A549 (cell line): ENCODE results near the gene CTRL. TPM values are rescaled to one million over a fixed set of nuclear protein-coding genes. Genes with fewer than 3 reads are reported as not detected.
"Not testable (repeated sequence)": the region's sequence is repeated elsewhere in the genome, so short reads cannot be mapped to it uniquely, and the experiment has no call there.

Source experiments
- ATAC-seq, 2 experiments: fragments of 200-7000 bp in 1 of 2; fragments of >200 bp in 1 of 2; cut with Nextera tagmentation in 1 of 2; cut with Tn5 transposase in 1 of 2; 3 replicates each; pipeline versions ENCODE4 v1.8.0 to v1.9.1; 2018 to 2020; ENCODE audit warnings: mild to moderate bottlenecking in 1 of 2, moderate library complexity in 1 of 2
- CTCF ChIA-PET: fragments of 300-600 bp; sonication (Branson Sonifier 250); formaldehyde crosslinking; extraction: SDS; loops from one replicate; lab custom pipeline; 2021; ENCODE audit warnings: antibody characterized with exemption, inconsistent platforms; lab: Yijun Ruan, JAX
- POLR2A ChIA-PET: fragments of 350-600 bp; formaldehyde crosslinking; extraction: SDS; loops from one replicate; lab custom pipeline; 2021; ENCODE audit warnings: antibody characterized with exemption, inconsistent platforms; lab: Yijun Ruan, JAX
- DNase-seq, 2 experiments: peaks; one replicate each; pipeline versions ENCODE4 v3.0.0 to v3.0.0-alpha.2; 2011 to 2016; ENCODE audit warnings: low read depth in 1 of 2, low spot score in 1 of 2
- FAIRE-seq: peaks from 2 replicates; lab custom pipeline; 2011; peaks lifted over from hg19 to GRCh38; lab: Jason Lieb, UNC
- H3K27ac ChIP-seq, 2 experiments: fragments of >200 bp; sonication (Bioruptor Twin); formaldehyde crosslinking; 3 replicates each; pipeline ENCODE4 v1.5.1; 2016 to 2017
- H3K4me1 ChIP-seq: fragments of >200 bp; sonication (Bioruptor Twin); formaldehyde crosslinking; 3 replicates; pipeline ENCODE4 v1.6.1; 2016
- H3K4me2 ChIP-seq: fragments of >200 bp; sonication (Bioruptor Twin); formaldehyde crosslinking; 3 replicates; pipeline ENCODE4 v1.6.1; 2016
- H3K4me3 ChIP-seq: fragments of >200 bp; sonication (Bioruptor Twin); formaldehyde crosslinking; 3 replicates; pipeline ENCODE4 v1.5.1; 2016
- H3K9me3 ChIP-seq: fragments of >200 bp; sonication (Bioruptor Twin); formaldehyde crosslinking; 3 replicates; pipeline ENCODE4 v1.6.1; 2016
- CHD2 ChIP-seq: fragments of 150-350 bp; IDR thresholded peaks from 2 replicates; pipeline ENCODE4 v1.6.1; 2014; ENCODE audit warnings: low read length; ENCODE audit not compliant: partially characterized antibody
- EHF ChIP-seq: fragments of 250-450 bp; sonication (Bioruptor Pico); IDR thresholded peaks from 2 replicates; pipeline ENCODE4 v1.5.0; 2020; ENCODE audit warnings: mild to moderate bottlenecking
- FOSL2 ChIP-seq, 2 experiments: fragments of 450-650 bp in 1 of 2; fragments of >200 bp in 1 of 2; sonication (Bioruptor Twin) in 1 of 2; formaldehyde crosslinking; IDR thresholded peaks; 2 replicates each; pipeline versions ENCODE4 v1.5.0 to v1.6.1; 2016 to 2020; ENCODE audit warnings: mild to moderate bottlenecking in 1 of 2, moderate library complexity in 1 of 2
- FOXS1 ChIP-seq: fragments of 250-450 bp; sonication (Bioruptor Pico); IDR thresholded peaks from 2 replicates; pipeline ENCODE4 v1.5.0; 2020; ENCODE audit warnings: mild to moderate bottlenecking, moderate library complexity
- HDAC2 ChIP-seq: fragments of 200-600 bp; sonication (generic); IDR thresholded peaks from 2 replicates; pipeline ENCODE4 v1.6.1; 2016
- HOXB13 ChIP-seq: fragments of 250-450 bp; sonication (Bioruptor Pico); IDR thresholded peaks from 2 replicates; pipeline ENCODE4 v1.5.0; 2020; ENCODE audit warnings: low read depth, mild to moderate bottlenecking, moderate library complexity
- HOXB5 ChIP-seq: fragments of 250-450 bp; sonication (Bioruptor Pico); IDR thresholded peaks from 2 replicates; pipeline ENCODE4 v1.5.0; 2020; ENCODE audit warnings: mild to moderate bottlenecking, moderate library complexity
- JUNB ChIP-seq: fragments of >200 bp; sonication (Bioruptor Twin); formaldehyde crosslinking; IDR thresholded peaks from 2 replicates; pipeline ENCODE4 v1.6.1; 2016
- KDM1A ChIP-seq: fragments of 200-600 bp; sonication (generic); IDR thresholded peaks from 2 replicates; pipeline ENCODE4 v1.6.1; 2016; ENCODE audit warnings: low read depth, mild to moderate bottlenecking
- NFE2L2 ChIP-seq: fragments of 150-350 bp; conservative IDR thresholded peaks from 2 replicates; pipeline ENCODE4 v1.6.1; 2014; ENCODE audit warnings: low read length
- NPAS2 ChIP-seq: fragments of 250-450 bp; sonication (Bioruptor Pico); IDR thresholded peaks from 2 replicates; pipeline ENCODE4 v1.8.0; 2022; ENCODE audit warnings: mild to moderate bottlenecking, moderate library complexity, borderline replicate concordance
- POLR2A ChIP-seq: IDR thresholded peaks from 2 replicates; pipeline ENCODE4 v1.6.1; 2012; ENCODE audit warnings: mild to moderate bottlenecking, low read length
- POLR2AphosphoS2 ChIP-seq: conservative IDR thresholded peaks from 2 replicates; pipeline ENCODE4 v1.6.1; 2012; ENCODE audit warnings: low read length, improper control_type of control experiment, inconsistent platforms
- RARB ChIP-seq: fragments of 250-450 bp; sonication (Bioruptor Pico); IDR thresholded peaks from 2 replicates; pipeline ENCODE4 v1.8.0; 2021; ENCODE audit warnings: mild to moderate bottlenecking, moderate library complexity
- ZC3H11A ChIP-seq: fragments of 450-650 bp; IDR thresholded peaks from 2 replicates; pipeline ENCODE4 v1.6.1; 2014; ENCODE audit warnings: antibody characterized with exemption, mild to moderate bottlenecking
- WGBS: methylation state at CpG from one replicate; pipeline ENCODE4 v1.1.6; 2017; ENCODE audit errors: missing lambda C conversion rate; 5-methylcytosine and 5-hydroxymethylcytosine counted together
- polyA plus RNA-seq, 4 experiments: library from polyadenylated mRNA; depleted of rRNA in 3 of 4; stranded (reverse); fragments of >200 nt; fragmentation: RNase III in 1 of 4; extraction: RNeasy Plus Mini Kit Qiagen cat#74134 plus additional on column Dnase treatment in 1 of 4; gene quantifications; 2 replicates in 3 of 4; 3 replicates in 1 of 4; pipeline ENCODE4 v1.2.3, GENCODE V29; 2011 to 2017
- TF ChIP-seq, protein P1 (sequence below): fragments of 250-450 bp; sonication (Bioruptor Pico); IDR thresholded peaks from 2 replicates; pipeline ENCODE4 v1.5.0; 2021; ENCODE audit warnings: mild to moderate bottlenecking, moderate library complexity, borderline replicate concordance
- TF ChIP-seq, protein P2 (sequence below): fragments of 150-350 bp; IDR thresholded peaks from 2 replicates; pipeline ENCODE4 v1.6.1; 2014; ENCODE audit warnings: low read depth, mild to moderate bottlenecking, low read length

CTRL gene
- polyA plus RNA-seq, 2 of the 4 experiments (the other 2 are of a cell fraction), result 0.92 to 3.6 TPM

GRCh38 chr16:67976205-67976604, 44.5 kb upstream of the CTRL start:
- 100% methylated on average over 1 of the region's 2 CpGs for WGBS
- ChIA-PET CTCF (no interaction called here), POLR2A (no interaction called here)
- H3K4me3 ChIP-seq, result no peak overlapping the region
- no peaks in the 10 kb centered on the region for H3K4me1 ChIP-seq
- FAIRE-seq (no peak), ATAC-seq (peak in 1 of 2 experiments; percentile 30; a peak in 1 of 6 replicates), DNase-seq (no peak)
- no peak overlapping the region for H3K27ac ChIP-seq
- no peak overlapping the region for H3K4me2 ChIP-seq
- TF ChIP-seq JUNB (no peak), HOXB13 (CRISPR knock-in tag) (no peak), HDAC2 (no peak), FOXS1 (CRISPR knock-in tag) (no peak), KDM1A (no peak), POLR2A (no peak), POLR2AphosphoS2 (no peak)
- no peaks in the 10 kb centered on the region for H3K9me3 ChIP-seq

GRCh38 chr16:67975321-67976105, 43.9 kb upstream of the CTRL start:
- Histone ChIP-seq H3K4me2 (no peak overlapping the region), H3K27ac (no peak overlapping the region)
- FAIRE-seq (no peak), DNase-seq (no peak)
- CTCF ChIA-PET, result no interaction called here
- POLR2A ChIA-PET, result no interaction called here
- TF ChIP-seq POLR2AphosphoS2 (no peak), ZC3H11A (no peak), RARB (CRISPR knock-in tag) (no peak), POLR2A (no peak)
- TF ChIP-seq, all 56 proteins: peak for 0
- 58% methylated on average over 14 of the region's 14 CpGs for WGBS
- H3K9me3 ChIP-seq, result no peaks in the 10 kb centered on the region
- H3K4me3 ChIP-seq, result no peak overlapping the region
- no peaks in the 10 kb centered on the region for H3K4me1 ChIP-seq
- no peak for ATAC-seq

GRCh38 chr16:67972285-67972684, 40.6 kb upstream of the CTRL start:
- not testable (repeated sequence) for DNase-seq, ATAC-seq, H3K9me3 ChIP-seq, H3K4me2 ChIP-seq, FAIRE-seq, H3K4me3 ChIP-seq, H3K4me1 ChIP-seq, H3K27ac ChIP-seq
- WGBS, result 83% methylated on average over 7 of the region's 7 CpGs
- CTCF ChIA-PET, result interaction anchor here (1.4 kb wide), 1 partner anchor 10 kb away, joined by 5 read pairs; no protein-coding TSS in a partner anchor
- POLR2A ChIA-PET, result interaction anchor here (0.6 kb wide), 1 partner anchor 165 kb away, joined by 6 read pairs; no protein-coding TSS in a partner anchor

GRCh38 chr16:67971111-67971510, 39.4 kb upstream of the CTRL start:
- H3K4me1 ChIP-seq, result peaks cover 19% of the 10 kb centered on the region
- ChIA-PET CTCF (interaction anchor here (0.7 to 2.1 kb wide), 4 partner anchors 11 to 295 kb away, joined by 3 to 11 read pairs (median 4); no protein-coding TSS in a partner anchor), POLR2A (no interaction called here)
- H3K9me3 ChIP-seq, result no peaks in the 10 kb centered on the region
- no peak for TF ChIP-seq CHD2
- TF ChIP-seq KDM1A, result no peak
- no peak for TF ChIP-seq EHF
- no peak for TF ChIP-seq NFE2L2
- TF ChIP-seq HOXB5 (CRISPR knock-in tag), result no peak
- TF ChIP-seq, protein P1, sequence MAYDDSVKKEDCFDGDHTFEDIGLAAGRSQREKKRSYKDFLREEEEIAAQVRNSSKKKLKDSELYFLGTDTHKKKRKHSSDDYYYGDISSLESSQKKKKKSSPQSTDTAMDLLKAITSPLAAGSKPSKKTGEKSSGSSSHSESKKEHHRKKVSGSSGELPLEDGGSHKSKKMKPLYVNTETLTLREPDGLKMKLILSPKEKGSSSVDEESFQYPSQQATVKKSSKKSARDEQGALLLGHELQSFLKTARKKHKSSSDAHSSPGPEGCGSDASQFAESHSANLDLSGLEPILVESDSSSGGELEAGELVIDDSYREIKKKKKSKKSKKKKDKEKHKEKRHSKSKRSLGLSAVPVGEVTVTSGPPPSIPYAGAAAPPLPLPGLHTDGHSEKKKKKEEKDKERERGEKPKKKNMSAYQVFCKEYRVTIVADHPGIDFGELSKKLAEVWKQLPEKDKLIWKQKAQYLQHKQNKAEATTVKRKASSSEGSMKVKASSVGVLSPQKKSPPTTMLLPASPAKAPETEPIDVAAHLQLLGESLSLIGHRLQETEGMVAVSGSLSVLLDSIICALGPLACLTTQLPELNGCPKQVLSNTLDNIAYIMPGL, result no peak
- no peak for TF ChIP-seq NPAS2
- no peak for TF ChIP-seq ZC3H11A
- TF ChIP-seq FOSL2 (IDR thresholded peaks at IDR 0.05), result no peak
- no peak for TF ChIP-seq FOSL2 (CRISPR knock-in tag; IDR thresholded peaks at IDR 0.05)
- no peak for TF ChIP-seq HDAC2
- TF ChIP-seq, protein P2, sequence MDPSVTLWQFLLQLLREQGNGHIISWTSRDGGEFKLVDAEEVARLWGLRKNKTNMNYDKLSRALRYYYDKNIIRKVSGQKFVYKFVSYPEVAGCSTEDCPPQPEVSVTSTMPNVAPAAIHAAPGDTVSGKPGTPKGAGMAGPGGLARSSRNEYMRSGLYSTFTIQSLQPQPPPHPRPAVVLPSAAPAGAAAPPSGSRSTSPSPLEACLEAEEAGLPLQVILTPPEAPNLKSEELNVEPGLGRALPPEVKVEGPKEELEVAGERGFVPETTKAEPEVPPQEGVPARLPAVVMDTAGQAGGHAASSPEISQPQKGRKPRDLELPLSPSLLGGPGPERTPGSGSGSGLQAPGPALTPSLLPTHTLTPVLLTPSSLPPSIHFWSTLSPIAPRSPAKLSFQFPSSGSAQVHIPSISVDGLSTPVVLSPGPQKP, result no peak
- no peak for ATAC-seq
- no peak overlapping the region for H3K27ac ChIP-seq
- no peak for DNase-seq
- H3K4me3 ChIP-seq, result no peak overlapping the region
- no peak for FAIRE-seq
- no peak overlapping the region for H3K4me2 ChIP-seq
- WGBS, result 96% methylated on average over 9 of the region's 9 CpGs
